Liver (tissue), 9 donors: ENCODE measurements around the gene NIPAL4. TPM values are rescaled to one million over a fixed set of nuclear protein-coding genes. Genes with fewer than 3 reads are reported as not detected.

Experiments
- DNase-seq: peaks from one replicate; pipeline ENCODE4 v3.0.0-alpha.2; 2017; ENCODE audit warnings: low spot score
- H3K27ac ChIP-seq, 2 donors: one replicate each; pipeline ENCODE4 v1.7.0; 2013; ENCODE audit warnings: inconsistent platforms in 2 of 2, low read length in 2 of 2, control low read depth in 1 of 2, low read depth in 1 of 2, mild to moderate bottlenecking in 1 of 2
- H3K27me3 ChIP-seq, 4 donors: one replicate each; pipeline versions ENCODE4 v1.6.1 to v1.7.0; 2013; ENCODE audit warnings: low read length in 3 of 4, inconsistent platforms in 1 of 4, mild to moderate bottlenecking in 1 of 4, moderate library complexity in 1 of 4; ENCODE audit not compliant: control insufficient read depth in 4 of 4, insufficient read depth in 4 of 4
- H3K36me3 ChIP-seq, 4 donors: one replicate each; pipeline versions ENCODE4 v1.6.1 to v1.7.0; 2013; ENCODE audit warnings: low read length in 3 of 4, mild to moderate bottlenecking in 3 of 4, low read depth in 1 of 4, moderate library complexity in 1 of 4; ENCODE audit not compliant: control insufficient read depth in 4 of 4, insufficient read depth in 3 of 4
- H3K4me1 ChIP-seq, 4 donors: one replicate each; pipeline versions ENCODE4 v1.6.1 to v1.7.0; 2013; ENCODE audit warnings: low read length in 3 of 4, mild to moderate bottlenecking in 3 of 4, moderate library complexity in 1 of 4; ENCODE audit not compliant: control insufficient read depth in 4 of 4, insufficient read depth in 4 of 4
- H3K4me3 ChIP-seq, 3 donors: one replicate each; pipeline versions ENCODE4 v1.6.1 to v1.7.0; 2013; ENCODE audit warnings: low read length in 3 of 3, control low read depth in 1 of 3, low read depth in 1 of 3, mild to moderate bottlenecking in 1 of 3
- H3K9ac ChIP-seq, 2 donors: one replicate each; pipeline ENCODE4 v1.7.0; 2013; ENCODE audit warnings: low read length in 2 of 2, mild to moderate bottlenecking in 2 of 2, moderate library complexity in 2 of 2, control low read depth in 1 of 2, low read depth in 1 of 2
- H3K9me3 ChIP-seq, 4 donors: one replicate each; pipeline versions ENCODE4 v1.6.1 to v1.7.0; 2013; ENCODE audit warnings: low read length in 3 of 4; ENCODE audit not compliant: control insufficient read depth in 4 of 4
- ATF3 ChIP-seq: IDR thresholded peaks from 2 replicates; pipeline ENCODE4 v1.6.1; 2016; ENCODE audit warnings: antibody characterized with exemption
- CTCF ChIP-seq: fragments of 150-350 bp; IDR thresholded peaks from 2 replicates; pipeline ENCODE4 v1.5.1; 2017; ENCODE audit warnings: improper control_type of control experiment, low read depth, low read length; ENCODE audit not compliant: missing input control
- GABPA ChIP-seq, 2 donors: IDR thresholded peaks in 1 of 2; conservative IDR thresholded peaks in 1 of 2; 2 replicates each; pipeline ENCODE4 v1.6.1; 2016; ENCODE audit warnings: antibody characterized with exemption in 2 of 2, mild to moderate bottlenecking in 1 of 2, moderate library complexity in 1 of 2
- HNF4A ChIP-seq, 2 donors: conservative IDR thresholded peaks; 2 replicates each; pipeline ENCODE4 v1.6.1; 2016; ENCODE audit warnings: antibody characterized with exemption in 2 of 2, mild to moderate bottlenecking in 2 of 2
- JUND ChIP-seq, 2 donors: IDR thresholded peaks; 2 replicates each; pipeline ENCODE4 v1.6.1; 2016; ENCODE audit warnings: antibody characterized with exemption in 2 of 2
- MAX ChIP-seq: IDR thresholded peaks from 2 replicates; pipeline ENCODE4 v1.6.1; 2016; ENCODE audit warnings: antibody characterized with exemption
- NR2F2 ChIP-seq: IDR thresholded peaks from 2 replicates; pipeline ENCODE4 v1.6.1; 2016; ENCODE audit warnings: antibody characterized with exemption
- RAD21 ChIP-seq, 2 donors: IDR thresholded peaks; 2 replicates each; pipeline ENCODE4 v1.6.1; 2016; ENCODE audit warnings: antibody characterized with exemption in 2 of 2, mild to moderate bottlenecking in 2 of 2
- REST ChIP-seq: IDR thresholded peaks from 2 replicates; pipeline ENCODE4 v1.6.1; 2016; ENCODE audit warnings: antibody characterized with exemption, mild to moderate bottlenecking
- RXRA ChIP-seq, 2 donors: IDR thresholded peaks; 2 replicates each; pipeline ENCODE4 v1.6.1; 2017 to 2018; ENCODE audit warnings: antibody characterized with exemption in 2 of 2, mild to moderate bottlenecking in 1 of 2
- SP1 ChIP-seq: IDR thresholded peaks from 2 replicates; pipeline ENCODE4 v1.6.1; 2018; ENCODE audit warnings: antibody characterized with exemption, mild to moderate bottlenecking
- YY1 ChIP-seq: IDR thresholded peaks from 2 replicates; pipeline ENCODE4 v1.6.1; 2016; ENCODE audit warnings: antibody characterized with exemption, mild to moderate bottlenecking
- ZBTB33 ChIP-seq: IDR thresholded peaks from 2 replicates; pipeline ENCODE4 v1.6.1; 2016; ENCODE audit warnings: antibody characterized with exemption
- WGBS: extraction: QIAGEN DNeasy Blood & Tissue Kit; methylation state at CpG from one replicate; pipeline ENCODE4 v1.1.7; 2013; 5-methylcytosine and 5-hydroxymethylcytosine counted together
- polyA plus RNA-seq, 2 donors: library from polyadenylated mRNA; stranded (reverse) in 1 of 2; unstranded in 1 of 2; fragments of 200-250 nt in 1 of 2; fragments of >200 nt in 1 of 2; fragmentation: Nextera tagmentation in 1 of 2; extraction: Ambion mirVana in 1 of 2; gene quantifications; one replicate each; pipeline versions ENCODE4 v1.2.1 to v1.2.3, GENCODE V29; 2013 to 2015
- total RNA-seq, 2 donors: library from RNA; depleted of rRNA; stranded (reverse); fragments of >200 nt; gene quantifications; one replicate each; pipeline ENCODE4 v1.2.3, GENCODE V29; 2014
- donor health status: healthy.
- donor health status: healthy.
- donor health status: healthy.
- donor health status: healthy.
- donor health status: healthy.

Gene NIPAL4
- total and polyA plus RNA-seq, 4 donors, result not detected

DNA sequence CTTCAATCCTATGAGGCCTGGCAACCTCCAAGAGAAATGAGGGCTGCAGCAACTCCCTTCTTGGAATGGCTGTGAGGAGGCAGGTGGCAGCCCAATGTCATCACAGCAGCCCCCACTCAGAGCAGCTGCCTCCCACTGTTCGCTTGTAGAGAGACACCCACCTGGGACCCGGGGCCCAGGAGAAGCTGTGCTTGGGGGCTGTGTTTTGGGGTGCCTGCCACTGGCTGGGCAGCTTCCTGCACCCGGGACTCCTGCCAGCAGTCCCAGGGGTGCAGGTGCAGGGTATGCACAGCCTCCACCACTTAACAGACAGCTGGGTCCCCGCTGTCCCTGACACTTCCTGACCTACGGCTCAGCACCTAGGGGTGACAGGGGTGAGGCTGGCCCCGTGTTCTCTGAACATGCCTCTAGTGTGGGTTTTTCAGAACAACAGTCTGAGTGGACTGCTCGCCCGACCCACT lies 26.2 kb downstream of the NIPAL4 start:
- TF ChIP-seq YY1 (no peak), MAX (no peak), HNF4A (conservative IDR thresholded peaks at IDR 0.05) (no peak)
- Histone ChIP-seq H3K4me1 (peaks cover 0 to 16% (median 15%) of the 10 kb centered on the region in 4 donors), H3K9me3 (no peaks in the 10 kb centered on the region), H3K4me3 (no peak overlapping the region), H3K9ac (no peak overlapping the region), H3K27me3 (no peaks in the 10 kb centered on the region), H3K36me3 (peaks cover 0 to 15% (median 8%) of the 10 kb centered on the region in 4 donors), H3K27ac (no peak overlapping the region)
- DNase-seq, result no peak
- WGBS, result 88% methylated on average over 8 of the region's 8 CpGs

GRCh38 chr5:157486861-157487260 lies 26.8 kb downstream of the NIPAL4 start:
- no peak overlapping the region for H3K4me3 ChIP-seq
- H3K36me3 ChIP-seq, result peaks cover 0 to 17% (median 10%) of the 10 kb centered on the region in 4 donors
- WGBS, result 87% methylated on average over 3 of the region's 3 CpGs
- TF ChIP-seq ATF3 (no peak), GABPA (IDR thresholded peaks at IDR 0.05 in 1 of 2, conservative IDR thresholded peaks at IDR 0.05 in 1 of 2) (no peak), ZBTB33 (no peak), JUND (IDR thresholded peaks at IDR 0.05) (no peak), RXRA (IDR thresholded peaks at IDR 0.05) (no peak), CTCF (no peak), SP1 (no peak), NR2F2 (no peak), RAD21 (IDR thresholded peaks at IDR 0.05) (no peak), REST (no peak), MAX (no peak), HNF4A (conservative IDR thresholded peaks at IDR 0.05) (no peak)
- H3K27ac ChIP-seq, result no peak overlapping the region
- H3K9ac ChIP-seq, result no peak overlapping the region
- H3K27me3 ChIP-seq, result no peaks in the 10 kb centered on the region
- H3K9me3 ChIP-seq, result no peaks in the 10 kb centered on the region
- DNase-seq, result no peak
- peaks cover 0 to 16% (median 15%) of the 10 kb centered on the region in 4 donors for H3K4me1 ChIP-seq
